RKO (cell line): ENCODE data around the gene COL5A1.

Source experiments
- DNase-seq: peaks from one replicate; pipeline ENCODE4 v3.0.0-alpha.2; 2016; ENCODE audit warnings: low spot score

The COL5A1 gene

DNA sequence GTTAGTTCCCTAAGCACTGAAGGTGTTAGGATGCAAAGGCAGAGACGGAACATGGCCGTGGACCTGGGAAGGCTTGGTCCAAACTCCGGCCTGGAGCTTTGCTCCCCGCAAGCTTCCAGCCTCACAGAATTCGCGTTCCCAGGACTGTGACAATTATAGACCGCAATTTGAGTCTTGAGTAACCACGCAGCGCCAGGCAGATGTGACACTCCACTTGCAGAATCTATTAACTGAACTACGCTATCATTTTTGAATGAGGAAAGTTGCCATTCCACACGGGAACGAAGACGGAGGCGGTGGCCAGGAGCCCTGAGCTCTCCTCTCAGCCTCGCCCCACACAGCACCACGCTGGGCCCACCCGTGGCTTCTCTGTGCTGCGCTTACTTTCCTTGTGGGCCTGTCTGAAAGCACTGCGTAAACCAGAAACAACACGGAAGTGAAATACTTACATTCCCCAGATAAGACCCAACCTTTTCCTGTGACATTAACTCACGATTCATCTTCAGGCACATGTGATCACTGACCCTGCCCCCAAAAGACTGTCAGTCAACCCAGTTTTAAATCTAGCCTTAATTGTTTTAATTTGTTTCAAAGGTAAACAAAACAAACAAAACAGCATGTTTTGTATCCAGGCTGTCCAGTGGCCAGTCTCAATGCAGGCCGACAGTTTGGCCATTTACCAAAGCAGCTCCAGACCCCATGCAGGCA is 16.1 kb upstream of the COL5A1 start:
- no peak for DNase-seq

DNA sequence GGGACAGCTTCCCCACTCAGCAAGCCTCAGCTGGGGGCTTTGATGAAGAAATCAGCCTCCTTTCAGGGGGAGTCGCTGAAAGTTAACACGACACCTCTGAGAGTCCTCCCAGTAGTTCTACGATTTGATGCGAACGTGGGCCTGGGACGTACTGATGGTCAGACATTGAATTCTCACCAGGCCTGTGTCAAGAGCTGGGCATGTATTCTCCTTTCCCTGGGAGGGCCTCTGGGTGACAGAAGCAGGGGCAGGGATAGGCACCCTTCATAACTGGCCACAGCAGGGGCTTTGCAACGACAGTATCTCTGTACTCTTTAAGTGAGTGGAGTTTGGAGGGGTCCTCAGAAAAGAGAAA is 15.6 kb upstream of the COL5A1 start:
- DNase-seq = no peak

DNA sequence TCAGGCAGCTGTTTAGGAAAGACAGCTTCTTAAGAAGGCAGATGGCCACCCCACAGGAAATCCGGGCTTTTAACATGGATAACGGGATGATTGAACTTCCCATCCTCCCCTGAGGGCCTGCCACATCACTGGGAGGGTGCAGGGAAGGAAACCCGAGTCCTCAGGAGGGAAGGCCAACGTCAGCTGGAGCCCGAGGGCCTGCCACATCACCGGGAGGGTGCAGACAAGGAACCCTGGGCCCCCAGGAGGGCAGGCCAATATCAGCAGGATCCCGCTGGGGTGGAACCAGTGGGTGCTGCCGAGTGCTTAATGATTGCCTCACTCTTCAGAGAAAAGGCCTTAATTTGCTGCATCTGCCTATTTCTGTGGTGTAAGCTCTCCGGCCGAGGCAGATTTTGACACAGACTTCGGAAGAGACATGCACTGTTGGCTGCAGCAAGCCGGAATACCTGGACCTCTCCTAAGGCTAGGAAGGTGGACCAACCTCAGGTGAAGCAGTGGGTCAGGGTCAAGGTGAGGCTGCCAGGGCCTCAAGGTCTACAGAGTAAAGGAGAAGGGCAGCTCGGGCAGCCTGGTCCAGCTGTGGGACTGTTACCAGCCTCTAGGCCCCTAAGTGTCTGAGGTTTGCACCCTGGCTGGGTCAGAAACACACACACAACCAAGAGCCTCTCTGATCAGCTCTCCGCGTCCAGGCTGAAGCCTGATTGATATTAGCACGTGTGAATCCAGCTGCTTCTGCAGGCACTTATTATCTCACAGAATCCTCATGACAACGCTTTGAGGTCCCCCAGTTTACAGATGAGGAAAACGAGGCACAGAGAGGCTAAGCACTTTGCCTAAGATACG is 14.8 kb upstream of the COL5A1 start:
- DNase-seq = no peak

DNA sequence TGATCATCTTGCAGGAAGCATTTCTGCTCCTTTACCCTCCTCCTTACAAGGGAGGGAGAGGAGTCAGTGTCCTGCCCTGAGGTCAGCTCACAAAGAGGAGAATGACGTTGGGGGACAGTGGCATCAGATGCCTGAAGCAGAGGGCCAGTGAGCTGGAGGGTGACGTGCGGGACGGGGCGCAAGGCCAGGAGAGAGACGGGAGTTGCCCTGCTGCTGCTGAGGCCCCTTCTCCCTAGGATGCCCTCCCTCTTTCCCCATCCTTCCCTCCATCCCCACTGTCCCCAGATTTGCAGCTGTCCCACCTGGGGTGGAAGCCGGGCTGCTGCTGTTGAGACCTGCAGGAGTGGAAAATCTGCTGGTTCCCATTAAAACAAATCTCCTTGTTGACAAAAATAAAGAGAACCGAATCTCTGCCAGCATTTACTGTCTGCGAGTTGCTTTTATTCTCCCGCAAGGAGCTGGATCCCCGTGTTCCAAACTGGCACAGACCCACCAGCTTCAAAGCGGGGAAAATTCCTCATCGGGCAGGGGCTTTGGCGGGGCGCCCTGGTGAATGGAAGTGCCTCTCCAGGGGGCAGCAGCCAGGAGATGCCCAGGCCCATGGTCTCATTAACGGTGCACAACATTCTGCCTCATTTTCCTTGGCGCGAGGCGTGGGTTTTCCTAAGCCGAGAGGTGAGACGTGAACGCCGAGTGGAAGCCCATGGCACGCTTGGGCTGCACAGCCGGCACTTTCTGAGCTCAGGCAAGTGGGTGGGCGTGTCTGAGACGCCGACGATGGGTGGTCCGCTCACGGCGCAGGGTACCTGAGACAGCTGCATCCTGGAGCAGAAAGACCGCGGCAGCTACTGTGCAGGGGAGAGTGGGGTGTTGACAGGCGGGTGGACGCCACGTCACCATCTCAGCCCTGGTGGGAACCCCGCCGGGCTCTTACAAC is 13.9 kb upstream of the COL5A1 start:
- DNase-seq = no peak

DNA sequence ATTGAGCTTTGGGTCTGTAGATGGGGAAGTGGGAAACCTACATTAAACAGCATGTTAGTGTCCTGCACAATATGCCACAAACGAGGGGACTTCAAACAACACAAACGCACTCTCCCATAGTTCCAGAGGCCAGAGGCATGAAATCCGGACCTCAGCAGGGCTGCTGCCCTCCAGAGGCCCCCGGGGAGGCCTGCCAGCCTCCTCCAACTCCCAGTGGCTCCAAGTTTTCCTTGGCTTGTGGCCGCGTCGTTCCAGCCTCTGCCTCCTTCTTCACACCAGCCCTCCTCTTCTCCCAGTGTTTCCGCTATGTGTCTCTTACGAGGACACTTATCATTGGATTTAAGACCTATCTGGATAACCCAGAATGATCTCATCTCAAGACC is 13.3 kb upstream of the COL5A1 start:
- no peak for DNase-seq

DNA sequence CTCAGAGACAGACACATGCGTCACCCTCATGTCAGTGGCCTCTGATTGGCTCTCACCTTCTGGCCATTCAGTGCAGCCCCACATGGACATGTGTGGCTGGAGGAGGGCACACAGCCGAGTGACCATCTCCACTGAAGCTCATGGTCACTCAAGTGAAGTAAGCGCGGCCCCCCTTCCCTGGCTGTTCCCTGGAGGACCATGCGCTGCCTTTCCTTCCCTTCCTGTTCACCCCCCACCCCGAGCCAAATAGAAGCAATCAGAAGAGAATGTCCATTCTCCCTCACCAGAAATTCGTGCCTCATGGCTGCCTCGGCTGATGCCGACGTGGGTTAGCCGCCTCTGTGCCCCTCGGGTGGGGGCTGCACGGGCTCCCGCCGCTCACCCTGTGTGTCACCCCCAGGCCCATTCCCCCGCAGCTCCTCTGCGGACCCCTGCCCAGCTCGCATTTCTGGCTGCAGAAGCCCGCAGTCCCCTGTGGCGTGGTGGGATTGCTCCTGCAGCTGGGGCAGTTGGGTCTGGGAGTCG is 12.5 kb upstream of the COL5A1 start:
- DNase-seq = peak; percentile 48

DNA sequence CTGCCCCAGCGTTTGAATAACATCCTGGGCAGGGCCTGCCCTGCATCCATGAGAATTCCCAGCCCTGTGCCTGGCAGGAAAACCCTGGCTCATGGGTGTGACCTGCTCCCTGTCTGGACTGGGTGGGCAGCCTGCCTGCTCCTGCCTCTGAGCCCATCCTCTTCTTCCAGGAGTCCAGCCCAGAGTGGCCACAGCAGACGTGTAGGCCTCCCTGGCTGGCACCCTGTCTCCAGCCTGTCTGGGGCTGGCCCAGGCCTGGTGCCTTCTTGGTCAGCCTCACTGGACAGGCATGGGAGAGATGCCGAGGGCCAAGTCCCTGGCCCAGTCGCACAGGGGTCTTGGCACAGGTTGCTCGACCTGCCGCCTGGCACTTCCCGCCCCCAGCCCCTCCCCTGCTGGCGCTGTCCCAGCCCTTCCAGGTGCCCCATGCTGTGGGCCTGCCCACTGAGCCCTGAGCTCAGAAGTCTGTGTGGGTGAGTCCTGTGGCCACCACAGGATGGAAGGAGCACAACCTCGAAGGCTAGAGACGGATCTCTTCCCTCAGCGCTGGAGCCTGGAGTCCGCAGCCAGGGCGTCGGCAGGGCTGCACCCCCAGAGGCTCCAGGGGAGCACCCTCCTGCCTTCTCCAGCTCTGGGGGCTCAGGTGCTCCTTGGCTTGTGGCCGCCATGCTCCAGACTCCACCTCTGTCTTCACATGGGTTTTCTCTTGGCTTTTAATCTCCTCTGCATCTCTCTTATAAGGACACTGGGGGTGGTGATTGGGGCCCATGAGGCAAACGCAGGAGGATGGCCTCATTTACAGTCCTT is 11.8 kb upstream of the COL5A1 start:
- no peak for DNase-seq

DNA sequence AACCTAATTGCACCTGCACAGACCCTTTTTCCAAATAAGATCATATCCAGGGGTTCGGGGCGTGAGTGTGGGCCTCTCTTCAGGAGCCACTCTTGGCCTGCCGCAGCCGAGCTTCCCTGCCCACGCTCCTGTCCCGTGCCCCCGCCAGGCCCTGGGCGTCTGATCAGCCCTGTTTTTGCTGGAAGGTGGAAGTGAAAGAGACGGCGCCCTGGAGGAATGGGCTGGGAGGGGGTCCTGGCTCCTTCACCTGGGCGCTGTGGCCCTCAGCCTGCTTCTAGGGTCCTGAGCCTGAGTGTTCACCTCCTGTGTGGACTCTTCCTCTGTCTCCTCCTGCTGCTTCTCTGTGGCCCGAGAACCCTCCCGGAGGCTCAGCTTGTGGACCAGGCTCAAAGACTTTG is 11.2 kb upstream of the COL5A1 start:
- DNase-seq = no peak

DNA sequence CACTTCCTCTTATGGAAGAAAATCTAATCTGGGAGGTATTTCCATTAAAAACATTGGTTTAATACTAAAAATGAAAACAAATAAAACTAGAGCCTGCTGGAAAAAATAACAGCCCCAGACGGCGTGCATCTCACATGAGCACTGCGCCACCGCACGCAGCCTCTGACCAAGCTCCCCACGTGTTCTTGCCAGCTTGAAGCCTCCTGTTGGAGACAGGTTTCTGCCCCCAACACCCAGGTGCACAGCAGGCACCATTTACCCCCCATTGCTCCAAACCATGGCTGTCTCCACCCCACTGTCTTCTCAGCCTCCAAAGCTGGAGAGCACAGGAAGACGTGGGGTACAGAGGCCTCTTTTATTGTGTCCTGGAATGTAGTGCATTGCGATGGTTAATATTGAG is 10.7 kb upstream of the COL5A1 start:
- DNase-seq = no peak

DNA sequence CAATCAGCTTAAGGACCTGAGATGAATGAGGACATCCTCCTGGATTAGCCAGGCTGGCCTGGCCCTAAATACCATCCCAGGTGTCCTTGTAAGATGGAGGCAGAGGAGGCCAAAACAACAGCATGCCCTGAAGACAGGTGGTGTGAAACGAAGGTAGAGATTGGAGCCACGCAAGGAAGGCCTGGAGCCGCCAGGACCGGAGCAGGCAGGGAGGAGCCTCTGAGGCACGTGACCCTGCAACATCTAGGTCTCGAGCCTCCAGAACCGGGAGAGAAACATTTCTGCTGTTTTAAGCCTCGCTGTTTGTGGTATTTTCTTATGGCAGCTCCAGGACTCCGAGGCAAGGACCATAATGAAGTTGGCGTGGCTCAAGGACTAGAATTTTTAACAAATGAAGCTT is 9.7 kb upstream of the COL5A1 start:
- no peak for DNase-seq

DNA sequence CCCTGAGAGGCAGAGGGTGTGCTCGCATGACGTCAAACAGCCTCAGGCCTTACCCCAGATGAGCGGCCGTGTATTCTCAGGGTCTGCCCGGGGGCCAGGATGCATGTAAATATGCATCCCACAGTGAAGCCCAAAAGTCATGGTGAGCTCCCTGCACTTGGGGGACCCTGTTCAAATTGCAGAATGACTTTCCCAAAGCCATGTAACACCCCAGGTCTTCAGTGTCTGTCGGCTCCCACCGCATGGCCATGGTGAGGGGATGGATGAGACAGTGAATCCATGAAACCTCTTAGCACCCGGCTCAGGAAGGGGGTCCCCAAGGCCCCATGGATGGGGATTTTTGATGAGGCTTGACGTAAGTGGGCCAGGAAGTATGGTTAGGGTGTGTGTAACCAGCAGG is 9.3 kb upstream of the COL5A1 start:
- no peak for DNase-seq

DNA sequence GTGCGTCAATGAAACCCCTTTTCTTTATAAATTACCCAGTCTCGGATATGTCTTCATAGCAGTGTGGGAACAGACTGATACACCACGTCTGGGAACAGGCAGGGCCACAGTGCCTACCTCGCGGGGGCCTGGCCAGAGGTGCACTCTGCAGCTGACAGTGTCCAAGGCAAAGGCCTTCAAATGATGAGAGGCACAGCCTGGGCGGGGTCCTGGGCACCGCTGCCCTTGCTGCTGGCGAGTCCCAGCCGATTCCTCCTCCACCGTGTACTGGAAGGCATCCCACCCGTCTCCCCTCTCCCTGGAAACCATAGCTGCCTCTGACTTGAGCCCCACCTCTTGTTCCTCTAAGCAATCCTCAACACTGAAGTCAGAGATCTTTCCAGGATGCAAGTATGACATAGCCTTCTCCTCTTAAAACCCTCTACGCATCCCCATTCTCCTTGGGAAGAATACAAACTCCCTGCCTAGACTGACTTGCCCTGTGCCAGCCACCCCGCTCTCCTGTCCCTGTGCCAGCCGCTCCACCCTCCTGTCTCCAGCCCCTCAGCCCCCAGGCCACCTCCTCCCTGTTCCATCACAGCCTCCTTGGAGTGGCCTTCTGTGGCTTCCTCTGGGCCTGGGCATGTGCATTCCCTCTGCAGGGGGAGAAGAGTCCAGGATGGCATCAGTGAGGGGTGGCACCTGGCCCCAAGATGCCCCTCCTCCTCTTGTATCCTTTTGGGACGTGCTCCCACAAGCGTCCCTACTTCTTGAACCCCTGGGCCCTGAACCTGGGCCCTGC is 8.1 kb upstream of the COL5A1 start:
- DNase-seq = no peak

DNA sequence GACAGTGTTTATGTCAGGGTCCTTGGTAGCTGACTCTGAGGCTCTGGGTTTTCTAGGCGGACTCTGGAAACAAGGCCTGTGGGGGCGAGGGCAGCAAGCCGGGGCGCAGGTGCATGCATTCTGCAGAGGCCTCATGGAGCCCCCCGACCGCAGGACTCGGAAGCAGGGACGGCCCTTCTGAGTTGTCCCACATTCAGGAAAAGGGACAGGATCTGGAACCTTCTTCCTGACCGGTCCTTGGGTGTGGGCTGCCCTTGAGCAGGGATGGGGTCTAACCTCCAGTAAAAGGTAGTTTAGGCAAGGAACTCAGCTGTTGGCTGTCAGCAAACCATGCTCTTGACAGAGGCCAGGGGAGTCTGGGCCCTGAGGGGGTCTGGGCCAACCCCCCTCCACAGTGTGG is 7.4 kb upstream of the COL5A1 start:
- DNase-seq = no peak

DNA sequence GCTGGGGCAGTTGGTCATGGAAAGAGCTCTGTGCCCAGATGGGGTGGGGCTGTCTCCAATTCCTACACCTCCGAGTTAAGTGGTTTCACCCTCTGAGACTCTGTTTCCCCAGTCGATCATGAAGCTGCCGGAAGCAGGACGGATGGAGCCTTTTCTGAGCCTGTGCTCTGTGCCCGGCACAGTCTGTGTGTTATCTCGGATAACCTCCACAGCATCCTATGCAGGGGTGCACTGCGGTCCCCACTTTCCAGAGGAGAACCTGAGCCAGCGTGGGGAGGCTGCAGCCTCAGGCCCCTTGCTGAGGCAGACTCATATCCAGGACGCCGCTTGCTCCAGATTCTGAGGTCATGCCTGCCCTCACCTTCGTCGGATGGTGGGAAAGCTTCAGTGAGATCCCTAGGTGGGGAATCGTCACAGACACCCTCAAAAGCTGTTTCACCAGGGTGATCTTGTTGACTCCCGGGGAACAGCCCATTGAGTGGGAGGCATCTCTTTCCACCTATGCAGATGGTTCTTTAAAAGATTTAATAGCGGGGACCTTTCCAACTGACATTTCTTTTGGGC is 6.9 kb upstream of the COL5A1 start:
- no peak for DNase-seq

DNA sequence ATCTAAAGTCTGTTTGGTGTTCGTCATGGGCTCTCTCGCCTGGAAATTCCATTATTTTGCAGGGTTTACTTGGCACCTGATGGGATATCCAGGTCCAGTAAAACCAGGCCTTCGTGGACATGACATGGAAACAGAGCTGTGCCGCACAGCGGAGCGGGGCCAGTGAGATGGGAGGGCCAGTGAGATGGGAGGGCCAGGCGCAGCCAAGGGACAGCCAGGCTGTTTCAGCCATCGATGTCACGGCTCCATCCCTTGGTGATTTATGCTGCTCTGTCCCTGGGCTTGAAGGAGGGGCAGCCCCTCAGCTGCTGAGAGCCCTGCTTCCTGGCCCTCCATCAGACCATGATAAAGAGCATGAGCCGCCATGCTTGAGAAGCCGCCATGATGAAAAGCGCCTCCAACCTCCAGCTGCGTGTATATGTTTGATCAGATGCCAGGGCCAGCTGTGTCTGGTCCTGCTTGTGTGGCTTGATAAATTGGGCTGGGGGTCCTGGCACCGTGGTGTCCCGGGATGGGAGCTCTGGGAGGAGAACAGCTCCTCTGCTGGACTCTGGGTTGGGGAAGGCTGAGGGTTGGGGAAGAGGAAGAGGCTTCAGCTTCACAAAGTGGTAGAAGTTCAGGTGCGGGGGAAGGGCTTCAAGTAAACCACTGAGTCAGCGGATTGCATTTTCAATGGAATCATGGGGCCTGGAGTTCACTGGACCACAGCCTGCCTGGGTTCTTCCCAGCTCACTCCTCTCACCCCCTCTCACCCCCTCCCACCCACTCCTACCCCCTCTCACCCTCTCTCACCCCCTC is 6.1 kb upstream of the COL5A1 start:
- no peak for DNase-seq

DNA sequence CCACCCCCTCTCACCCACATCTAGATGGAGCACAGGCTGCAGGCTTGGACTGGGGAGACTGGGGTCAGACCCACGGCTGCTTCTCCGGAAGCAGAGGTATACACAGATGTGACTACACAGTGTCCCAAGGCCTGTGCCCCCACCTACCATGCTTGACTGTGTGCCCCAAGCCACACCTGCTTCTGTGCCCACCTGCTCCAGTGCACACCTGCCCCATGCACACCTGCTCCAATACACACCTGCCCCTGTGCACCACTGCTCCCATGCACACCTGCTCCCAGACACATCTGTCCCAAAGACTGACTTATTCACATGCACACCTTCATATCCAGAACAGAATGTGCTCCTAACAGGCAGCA is 5.5 kb upstream of the COL5A1 start:
- DNase-seq = no peak

DNA sequence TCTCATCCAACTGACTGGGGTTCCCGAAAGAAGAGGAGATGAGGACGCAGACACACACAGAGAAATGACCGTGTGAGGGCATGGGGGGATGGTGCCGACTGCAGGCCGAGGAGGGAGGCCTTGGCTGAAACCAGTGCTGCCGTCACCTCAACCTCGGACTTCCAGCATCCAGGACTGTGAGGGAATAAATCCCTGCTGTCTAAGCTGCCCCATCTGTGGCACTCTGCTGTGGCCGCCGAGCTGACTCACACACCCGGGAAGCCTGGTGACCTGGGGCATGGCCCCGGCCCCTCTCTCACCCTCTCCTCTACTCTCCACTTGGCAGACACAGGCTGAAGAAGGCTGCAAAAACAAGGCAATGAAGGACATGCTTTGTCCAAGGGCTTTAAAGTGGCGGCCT is 4.4 kb upstream of the COL5A1 start:
- DNase-seq = no peak

DNA sequence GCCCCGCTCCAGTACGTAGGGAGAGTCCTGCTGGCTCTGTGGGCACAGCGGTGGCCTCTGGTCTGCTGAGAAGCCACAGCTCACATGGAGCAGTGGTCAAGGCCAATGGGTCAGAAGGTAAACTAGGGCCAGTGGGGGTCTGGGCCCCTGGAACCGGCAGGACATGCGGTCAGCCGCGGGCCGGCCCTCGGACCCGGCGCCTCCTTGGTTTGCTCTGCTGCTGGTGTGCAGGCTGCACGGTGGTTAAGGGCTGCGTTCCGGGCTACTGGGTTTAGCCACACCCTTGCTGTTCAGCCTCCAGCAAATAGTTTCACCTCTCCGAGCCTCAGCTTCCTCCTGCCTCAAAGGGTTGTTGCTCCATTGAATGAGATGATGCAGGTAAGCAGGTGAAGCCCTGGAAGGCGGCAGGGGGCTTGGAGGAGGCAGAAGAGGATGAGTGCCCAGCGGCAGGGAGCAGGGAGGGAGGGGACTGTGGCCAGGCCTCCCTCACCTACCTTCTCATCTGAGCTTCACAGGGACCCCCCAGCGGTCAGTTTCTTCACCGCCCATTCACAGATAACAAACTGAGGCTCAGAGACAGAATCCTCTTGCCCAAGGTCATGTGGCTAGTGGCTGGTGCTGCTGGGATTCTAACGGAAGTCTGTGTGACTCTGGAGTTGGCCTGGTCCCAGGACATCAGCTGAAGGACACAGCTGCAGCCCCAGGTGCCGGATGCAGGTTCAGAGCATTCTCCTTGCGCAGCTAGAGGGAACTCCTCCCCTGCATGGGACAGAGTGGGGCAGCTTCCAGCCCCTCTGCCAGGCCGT is 3.7 kb upstream of the COL5A1 start:
- DNase-seq = no peak
